Fibroblast of villous mesenchyme (primary cell): ENCODE measurements around the gene ITIH3. TPM values are rescaled to one million over a fixed set of nuclear protein-coding genes. Genes with fewer than 3 reads are reported as not detected.

ENCODE experiments used
- DNase-seq: peaks from one replicate; pipeline ENCODE4 v3.0.0-alpha.2; 2010; ENCODE audit warnings: low read depth
- H3K4me3 ChIP-seq: 2 replicates; pipeline ENCODE4 v1.5.1; 2011; ENCODE audit warnings: low read depth, mild to moderate bottlenecking, low read length
- CTCF ChIP-seq: IDR thresholded peaks from 2 replicates; pipeline ENCODE4 v1.5.1; 2012; ENCODE audit warnings: low read depth, mild to moderate bottlenecking, low read length; ENCODE audit not compliant: insufficient read depth
- total RNA-seq: library from RNA; depleted of rRNA; stranded (reverse); fragments of >200 nt; gene quantifications from 2 replicates; pipeline ENCODE4 v1.2.3, GENCODE V29; 2012

The ITIH3 gene
- total RNA-seq, 1 donor, result 8.2 TPM

GRCh38 chr3:52787246-52787645 lies 7.3 kb upstream of the ITIH3 start:
- no peak for DNase-seq
- H3K4me3 ChIP-seq, result no peak overlapping the region

GRCh38 chr3:52787672-52788625 lies 6.6 kb upstream of the ITIH3 start:
- H3K4me3 ChIP-seq, result no peak overlapping the region

More at GRCh38 chr3:52787246-52787645, 7.3 kb upstream of the ITIH3 start:
- no peak for TF ChIP-seq CTCF

GRCh38 chr3:52788890-52789745 lies 5.5 kb upstream of the ITIH3 start:
- no peak for TF ChIP-seq CTCF
- H3K4me3 ChIP-seq, result no peak overlapping the region
- DNase-seq, result no peak

More at GRCh38 chr3:52787672-52788625, 6.6 kb upstream of the ITIH3 start:
- DNase-seq, result peak; percentile 4
- no peak for TF ChIP-seq CTCF

GRCh38 chr3:52789746-52790040 lies 4.9 kb upstream of the ITIH3 start:
- no peak for TF ChIP-seq CTCF
- DNase-seq, result no peak
- H3K4me3 ChIP-seq, result no peak overlapping the region

GRCh38 chr3:52790337-52790736 lies 4.3 kb upstream of the ITIH3 start:
- no peak overlapping the region for H3K4me3 ChIP-seq
- DNase-seq, result no peak
- no peak for TF ChIP-seq CTCF

- no peak overlapping the region for H3K4me3 ChIP-seq
- TF ChIP-seq CTCF, result no peak
- no peak for DNase-seq
Measured at GRCh38 chr3:52790741-52791140, 3.9 kb upstream of the ITIH3 start.
